Measurements from ENCODE around the gene TCF7L2. TPM values are rescaled to one million over a fixed set of nuclear protein-coding genes. Genes with fewer than 3 reads are reported as not detected.

TCF7L2 gene
- polyA plus RNA-seq, 1 experiment = 6.3 TPM

DNA sequence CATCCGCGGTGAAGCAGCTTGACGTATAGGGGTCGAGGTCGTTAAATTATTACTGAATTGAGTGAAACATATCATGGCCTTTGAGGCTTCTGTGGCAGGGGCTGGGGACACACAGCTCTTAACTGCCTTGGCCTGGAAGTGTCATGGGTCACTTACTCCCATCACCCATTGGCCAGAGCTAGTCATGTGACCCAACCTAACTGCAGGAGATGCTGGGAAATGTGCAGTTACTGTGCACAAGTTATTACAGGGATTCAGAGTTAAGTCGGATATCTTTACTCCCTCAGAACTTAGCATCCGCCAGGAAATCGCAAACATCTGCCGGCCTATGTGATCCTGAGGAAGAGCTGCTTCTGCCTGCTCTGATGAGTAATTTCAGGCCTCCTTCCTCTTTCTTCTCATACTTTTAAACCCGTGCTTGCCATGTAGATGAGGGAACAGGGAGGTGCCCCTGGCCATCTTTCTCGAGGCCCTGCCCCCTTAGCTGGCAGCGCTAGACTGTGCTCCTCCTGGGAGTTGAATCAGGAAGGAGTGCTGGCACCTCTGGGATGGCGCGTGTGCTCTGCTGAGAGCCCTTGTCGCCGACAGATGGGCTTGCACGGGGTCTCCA lies 203.6 kb downstream of the TCF7L2 start:
- Histone ChIP-seq H3K4me3 (ENCODE audit: low read depth, low read length) (no peak overlapping the region), H3K9me3 (ENCODE audit: control insufficient read depth, insufficient read depth, low read length) (no peaks in the 10 kb centered on the region), H3K27ac (ENCODE audit: low read depth, low read length) (no peak overlapping the region), H3K27me3 (ENCODE audit: control insufficient read depth, insufficient read depth, low read length) (no peaks in the 10 kb centered on the region)
- TF ChIP-seq, protein P1, sequence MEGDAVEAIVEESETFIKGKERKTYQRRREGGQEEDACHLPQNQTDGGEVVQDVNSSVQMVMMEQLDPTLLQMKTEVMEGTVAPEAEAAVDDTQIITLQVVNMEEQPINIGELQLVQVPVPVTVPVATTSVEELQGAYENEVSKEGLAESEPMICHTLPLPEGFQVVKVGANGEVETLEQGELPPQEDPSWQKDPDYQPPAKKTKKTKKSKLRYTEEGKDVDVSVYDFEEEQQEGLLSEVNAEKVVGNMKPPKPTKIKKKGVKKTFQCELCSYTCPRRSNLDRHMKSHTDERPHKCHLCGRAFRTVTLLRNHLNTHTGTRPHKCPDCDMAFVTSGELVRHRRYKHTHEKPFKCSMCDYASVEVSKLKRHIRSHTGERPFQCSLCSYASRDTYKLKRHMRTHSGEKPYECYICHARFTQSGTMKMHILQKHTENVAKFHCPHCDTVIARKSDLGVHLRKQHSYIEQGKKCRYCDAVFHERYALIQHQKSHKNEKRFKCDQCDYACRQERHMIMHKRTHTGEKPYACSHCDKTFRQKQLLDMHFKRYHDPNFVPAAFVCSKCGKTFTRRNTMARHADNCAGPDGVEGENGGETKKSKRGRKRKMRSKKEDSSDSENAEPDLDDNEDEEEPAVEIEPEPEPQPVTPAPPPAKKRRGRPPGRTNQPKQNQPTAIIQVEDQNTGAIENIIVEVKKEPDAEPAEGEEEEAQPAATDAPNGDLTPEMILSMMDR (IDR thresholded peaks at IDR 0.05; ENCODE audit: low read depth, low read length) = no peak
- DNase-seq (ENCODE audit: low read depth, low spot score) = no peak
- POLR2A ChIA-PET = no interaction called here
- CTCF ChIA-PET = no interaction called here

DNA sequence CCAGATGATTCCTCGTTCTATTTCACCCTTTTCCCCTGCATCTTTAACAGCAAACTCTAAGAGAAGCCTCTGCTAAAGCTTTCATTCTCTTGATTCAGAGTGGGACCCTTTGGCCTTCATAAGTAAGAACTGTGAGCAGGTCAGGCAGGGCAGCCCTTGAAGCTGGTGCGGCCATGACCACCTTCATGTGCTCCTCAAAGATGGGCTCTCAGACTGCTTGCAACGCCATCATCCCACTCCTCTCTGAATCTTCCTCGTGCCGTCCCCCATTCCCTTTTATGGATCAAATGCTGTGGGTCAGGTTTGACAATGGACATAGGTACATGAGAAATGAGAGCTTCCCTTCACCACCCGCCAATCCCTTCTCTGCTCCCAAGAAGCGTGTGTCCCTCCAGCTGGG lies 207.4 kb downstream of the TCF7L2 start:
- H3K27me3 ChIP-seq (ENCODE audit: control insufficient read depth, insufficient read depth, low read length) = no peaks in the 10 kb centered on the region
- DNase-seq (ENCODE audit: low read depth, low spot score) = no peak
- no peaks in the 10 kb centered on the region for H3K9me3 ChIP-seq (ENCODE audit: control insufficient read depth, insufficient read depth, low read length)
- CTCF ChIA-PET = interaction anchor here (0.5 to 0.6 kb wide), 2 partner anchors 19 to 207 kb away, joined by 3 to 5 read pairs; partner anchors contain the start of gene TCF7L2
- no peak overlapping the region for H3K27ac ChIP-seq (ENCODE audit: low read depth, low read length)
- POLR2A ChIA-PET = no interaction called here
- H3K4me3 ChIP-seq (ENCODE audit: low read depth, low read length) = no peak overlapping the region
- TF ChIP-seq, protein P1 (IDR thresholded peaks at IDR 0.05; ENCODE audit: low read depth, low read length) = no peak

DNA sequence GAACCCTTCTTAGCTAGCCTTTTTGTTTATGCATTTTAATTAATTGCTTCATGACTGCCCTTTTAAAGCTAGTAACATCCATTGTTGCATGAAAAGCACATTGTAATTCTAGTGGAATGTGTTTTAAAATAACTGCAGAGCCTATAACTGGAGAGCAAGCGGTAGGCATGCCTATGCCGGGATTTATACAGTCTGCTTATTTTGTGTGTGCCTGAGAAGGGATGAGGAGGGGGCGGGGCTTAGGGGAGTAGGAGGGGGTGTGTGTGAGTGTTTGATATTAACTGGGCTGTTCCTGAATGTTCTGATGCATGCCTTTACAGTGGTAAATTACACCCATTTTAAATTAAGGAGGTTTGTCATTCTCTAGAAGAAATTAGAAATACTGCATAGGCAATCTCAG lies 208.1 kb downstream of the TCF7L2 start:
- Histone ChIP-seq H3K27me3 (ENCODE audit: control insufficient read depth, insufficient read depth, low read length) (no peaks in the 10 kb centered on the region), H3K4me3 (ENCODE audit: low read depth, low read length) (no peak overlapping the region), H3K27ac (ENCODE audit: low read depth, low read length) (no peak overlapping the region), H3K9me3 (ENCODE audit: control insufficient read depth, insufficient read depth, low read length) (no peaks in the 10 kb centered on the region)
- DNase-seq (ENCODE audit: low read depth, low spot score) = peak; percentile 16
- POLR2A ChIA-PET = no interaction called here
- TF ChIP-seq, protein P1 (IDR thresholded peaks at IDR 0.05; ENCODE audit: low read depth, low read length) = no peak
- CTCF ChIA-PET = interaction anchor here (0.5 kb wide), 1 partner anchor 18 kb away, joined by 5 read pairs; no protein-coding TSS in a partner anchor

DNA sequence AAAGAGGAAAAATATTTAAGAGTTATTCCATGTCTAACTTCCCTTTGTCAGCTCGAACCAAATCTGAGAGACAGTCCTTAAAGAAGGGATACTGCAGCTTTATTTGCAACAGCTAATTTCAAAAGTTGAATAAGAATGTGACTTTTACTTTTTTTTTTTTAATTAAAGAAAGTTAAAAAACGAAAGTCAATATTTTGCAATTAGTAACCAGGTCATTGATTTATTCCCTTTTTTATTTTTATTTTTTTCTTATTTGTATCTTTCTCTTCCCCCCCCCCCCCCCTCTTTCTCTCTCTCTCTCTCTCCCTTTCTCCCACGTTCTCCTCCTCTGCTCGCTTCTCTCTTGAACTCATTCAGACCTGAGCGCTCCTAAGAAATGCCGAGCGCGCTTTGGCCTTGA lies 209.5 kb downstream of the TCF7L2 start:
- TF ChIP-seq, protein P1 (IDR thresholded peaks at IDR 0.05; ENCODE audit: low read depth, low read length) = no peak
- Histone ChIP-seq H3K27ac (ENCODE audit: low read depth, low read length) (no peak overlapping the region), H3K4me3 (ENCODE audit: low read depth, low read length) (no peak overlapping the region), H3K9me3 (ENCODE audit: control insufficient read depth, insufficient read depth, low read length) (no peaks in the 10 kb centered on the region), H3K27me3 (ENCODE audit: control insufficient read depth, insufficient read depth, low read length) (no peaks in the 10 kb centered on the region)
- DNase-seq (ENCODE audit: low read depth, low spot score) = no peak
- ChIA-PET POLR2A (no interaction called here), CTCF (interaction anchor here (0.6 to 0.7 kb wide), 2 partner anchors 186 to 685 kb away, joined by 3 read pairs; no protein-coding TSS in a partner anchor)

DNA sequence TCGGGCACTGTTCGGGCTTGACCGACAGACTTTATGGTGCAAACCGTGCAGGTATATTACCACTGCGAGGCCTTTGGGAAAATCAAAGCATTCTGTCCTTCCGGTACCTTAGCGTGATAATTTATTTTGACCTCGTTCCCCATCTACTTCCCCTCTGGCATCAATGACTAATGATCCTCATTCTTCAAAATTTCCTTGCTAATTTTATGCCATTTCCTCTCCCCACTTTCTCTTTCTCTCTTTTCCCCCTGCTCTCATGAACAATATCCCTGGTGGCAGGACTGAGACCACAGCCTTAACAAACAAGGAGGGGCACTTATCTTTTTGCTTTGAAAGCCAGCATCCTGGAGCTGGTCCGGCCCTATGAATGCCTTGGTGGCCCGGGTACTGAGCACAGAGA lies 210.6 kb downstream of the TCF7L2 start:
- Histone ChIP-seq H3K4me3 (ENCODE audit: low read depth, low read length) (no peak overlapping the region), H3K27me3 (ENCODE audit: control insufficient read depth, insufficient read depth, low read length) (no peaks in the 10 kb centered on the region), H3K27ac (ENCODE audit: low read depth, low read length) (no peak overlapping the region), H3K9me3 (ENCODE audit: control insufficient read depth, insufficient read depth, low read length) (no peaks in the 10 kb centered on the region)
- POLR2A ChIA-PET = no interaction called here
- no peak for DNase-seq (ENCODE audit: low read depth, low spot score)
- TF ChIP-seq, protein P1 (IDR thresholded peaks at IDR 0.05; ENCODE audit: low read depth, low read length) = no peak
- CTCF ChIA-PET = no interaction called here
